Activated naive CD8-positive, alpha-beta T cell treated with anti-CD3 and anti-CD28 coated beads for 36 hours (primary cell): Measurements from ENCODE around the gene EYS. TPM values are rescaled to one million over a fixed set of nuclear protein-coding genes. Genes with fewer than 3 reads are reported as not detected.
"Not testable (repeated sequence)": the region's sequence is repeated elsewhere in the genome, so short reads cannot be mapped to it uniquely, and the experiment has no call there.

Source experiments
- DNase-seq: peaks from one replicate; pipeline ENCODE4 v3.0.0; 2021
- H3K27ac Mint-ChIP-seq: one replicate; pipeline ENCODE4 v1.8.0; 2022; ENCODE audit warnings: mild to moderate bottlenecking, moderate library complexity, mixed read lengths
- H3K27me3 Mint-ChIP-seq: one replicate; pipeline ENCODE4 v1.8.0; 2022; ENCODE audit warnings: mild to moderate bottlenecking, mixed read lengths
- H3K36me3 Mint-ChIP-seq: one replicate; pipeline ENCODE4 v1.8.0; 2021; ENCODE audit warnings: mild to moderate bottlenecking, mixed read lengths
- H3K4me1 Mint-ChIP-seq: one replicate; pipeline ENCODE4 v1.8.0; 2021; ENCODE audit warnings: mixed read lengths
- H3K4me3 Mint-ChIP-seq: one replicate; pipeline ENCODE4 v1.8.0; 2022; ENCODE audit warnings: mild to moderate bottlenecking, moderate library complexity, mixed read lengths
- H3K9me3 Mint-ChIP-seq: one replicate; pipeline ENCODE4 v1.8.0; 2022; ENCODE audit warnings: mixed read lengths
- total RNA-seq, 2 experiments: library from RNA; stranded (reverse); gene quantifications; one replicate each; pipeline ENCODE4 v1.2.3, GENCODE V29; 2021

EYS gene
- total RNA-seq, 2 experiments from 2014 or later, result not detected

DNA sequence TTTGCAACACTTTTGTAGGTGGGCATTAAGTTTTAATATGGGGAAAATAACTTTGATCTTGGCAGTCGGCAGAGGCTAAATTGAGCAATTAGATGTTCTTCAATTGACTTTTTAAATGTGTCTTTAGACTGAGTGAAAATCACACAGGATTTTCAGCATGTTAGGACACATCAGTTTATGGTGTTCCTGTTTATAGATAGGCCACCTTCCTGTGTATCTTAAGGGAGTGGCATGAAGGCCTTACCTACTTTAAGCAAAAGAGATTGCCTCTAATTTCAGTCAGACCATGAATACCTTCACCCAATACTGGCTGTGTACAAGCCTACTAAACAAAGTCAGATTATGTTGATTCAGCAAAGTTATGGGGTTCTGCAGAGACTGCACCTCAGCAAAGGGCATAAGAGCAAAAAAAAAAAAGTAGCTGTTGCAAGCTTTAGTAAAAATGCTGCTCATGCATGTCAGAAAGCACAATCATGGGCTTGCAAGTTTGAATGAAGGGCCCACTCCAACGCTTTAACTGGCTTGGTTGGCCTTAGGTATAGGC, 1223.0 kb downstream of the EYS start:
- no peak overlapping the region for H3K4me3 Mint-ChIP-seq
- H3K36me3 Mint-ChIP-seq, result no peaks in the 10 kb centered on the region
- H3K27ac Mint-ChIP-seq, result no peak overlapping the region
- no peak for DNase-seq
- H3K27me3 Mint-ChIP-seq, result no peaks in the 10 kb centered on the region
- H3K4me1 Mint-ChIP-seq, result no peaks in the 10 kb centered on the region
- no peaks in the 10 kb centered on the region for H3K9me3 Mint-ChIP-seq

GRCh38 chr6:64482631-64483030, 1224.4 kb downstream of the EYS start:
- no peak overlapping the region for H3K4me3 Mint-ChIP-seq
- H3K27me3 Mint-ChIP-seq, result no peaks in the 10 kb centered on the region
- no peaks in the 10 kb centered on the region for H3K9me3 Mint-ChIP-seq

DNA sequence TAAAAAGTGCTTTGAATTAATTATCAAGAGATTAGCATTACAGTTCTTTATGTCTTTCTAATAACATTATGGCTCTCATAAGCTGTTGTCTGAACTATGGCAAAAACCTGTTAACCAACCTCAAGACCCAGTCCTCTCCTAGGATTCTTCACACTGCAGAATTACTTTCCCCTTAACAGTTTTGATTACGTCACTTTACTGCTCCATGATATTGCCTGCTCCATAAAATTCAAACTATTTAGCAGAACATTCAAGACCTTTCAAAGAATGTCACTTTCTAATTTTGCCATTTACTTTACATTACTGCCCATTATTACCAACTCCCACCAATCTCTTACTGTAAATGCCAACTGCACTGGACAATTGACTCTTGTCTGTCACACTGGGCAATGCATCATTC, 1227.9 kb downstream of the EYS start:
- no peak overlapping the region for H3K4me3 Mint-ChIP-seq
- no peaks in the 10 kb centered on the region for H3K27me3 Mint-ChIP-seq
- no peak for DNase-seq
- no peak overlapping the region for H3K27ac Mint-ChIP-seq
- no peaks in the 10 kb centered on the region for H3K36me3 Mint-ChIP-seq
- H3K9me3 Mint-ChIP-seq, result no peaks in the 10 kb centered on the region
- no peaks in the 10 kb centered on the region for H3K4me1 Mint-ChIP-seq

More at GRCh38 chr6:64482631-64483030, 1224.4 kb downstream of the EYS start:
- Mint-ChIP-seq H3K36me3 (no peaks in the 10 kb centered on the region), H3K27ac (no peak overlapping the region), H3K4me1 (no peaks in the 10 kb centered on the region)
- no peak for DNase-seq

DNA sequence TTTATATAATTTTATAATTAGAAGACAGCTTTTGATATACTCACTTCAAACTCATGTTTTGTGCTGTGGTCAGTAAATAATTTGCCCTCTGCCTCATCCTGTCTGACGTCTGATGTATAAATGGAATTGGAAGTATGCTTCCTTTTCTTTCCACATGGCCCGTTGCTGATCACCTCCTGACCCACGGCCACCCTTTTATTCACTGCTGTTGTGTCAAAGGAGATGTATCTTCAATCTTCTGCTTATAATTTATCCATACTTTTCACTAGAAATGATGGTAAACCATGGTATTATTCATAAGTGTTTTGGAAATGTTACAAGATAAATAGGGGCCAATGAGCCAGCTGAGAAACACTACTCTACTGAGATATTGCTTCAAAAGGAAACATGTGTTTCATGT, 1229.6 kb downstream of the EYS start:
- DNase-seq, result no peak
- Mint-ChIP-seq H3K9me3 (no peaks in the 10 kb centered on the region), H3K27me3 (no peaks in the 10 kb centered on the region), H3K27ac (no peak overlapping the region), H3K36me3 (no peaks in the 10 kb centered on the region), H3K4me1 (no peaks in the 10 kb centered on the region), H3K4me3 (no peak overlapping the region)

DNA sequence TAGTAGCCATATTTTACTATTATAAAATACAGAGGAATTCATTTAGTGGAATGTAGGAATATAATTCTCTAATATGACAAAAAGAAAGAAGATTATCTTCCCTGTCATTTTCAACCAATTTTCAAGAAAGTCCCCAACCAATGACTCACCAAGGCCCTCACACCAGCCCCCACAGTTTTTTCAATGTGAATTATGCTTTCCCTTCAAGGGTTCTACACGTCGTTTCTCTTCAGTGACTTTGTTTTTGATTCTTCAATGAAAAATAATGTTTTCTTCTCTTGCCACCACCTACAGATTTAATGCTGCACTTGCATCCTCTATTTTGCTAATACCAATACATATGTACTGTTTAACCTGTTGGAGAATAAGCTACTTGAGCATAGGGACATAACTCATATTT, 1230.1 kb downstream of the EYS start:
- no peak overlapping the region for H3K4me3 Mint-ChIP-seq

GRCh38 chr6:64469405-64469804, 1237.6 kb downstream of the EYS start:
- DNase-seq, H3K4me1 Mint-ChIP-seq, H3K27ac Mint-ChIP-seq, H3K27me3 Mint-ChIP-seq, H3K36me3 Mint-ChIP-seq, H3K4me3 Mint-ChIP-seq: not testable (repeated sequence)
- H3K9me3 Mint-ChIP-seq, result peaks cover 11% of the 10 kb centered on the region

More for the DNA sequence above, 1230.1 kb downstream of the EYS start:
- Mint-ChIP-seq H3K9me3 (no peaks in the 10 kb centered on the region), H3K27ac (no peak overlapping the region), H3K36me3 (no peaks in the 10 kb centered on the region), H3K4me1 (no peaks in the 10 kb centered on the region), H3K27me3 (no peaks in the 10 kb centered on the region)
- DNase-seq, result no peak

DNA sequence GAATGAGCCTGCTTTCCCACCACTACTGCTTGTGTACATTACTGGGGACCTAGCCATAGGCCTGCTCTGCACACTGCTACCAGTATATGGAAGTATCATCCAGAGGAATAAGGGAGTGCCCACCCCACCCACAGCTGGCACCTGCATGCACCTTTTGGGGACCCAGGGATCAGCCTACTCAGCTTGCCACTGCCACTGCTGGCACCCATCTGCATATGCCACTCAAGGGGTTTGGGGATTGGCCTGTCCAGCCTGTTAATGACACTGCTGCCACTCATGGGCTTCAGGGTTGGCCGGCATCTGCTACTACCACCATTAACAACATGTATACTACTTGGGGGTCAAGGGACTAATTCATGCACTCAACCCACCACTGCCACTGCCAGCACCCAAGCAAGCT, 1239.4 kb downstream of the EYS start:
- no peaks in the 10 kb centered on the region for H3K36me3 Mint-ChIP-seq
- no peak for DNase-seq
- no peaks in the 10 kb centered on the region for H3K4me1 Mint-ChIP-seq
- H3K27ac Mint-ChIP-seq, result no peak overlapping the region
- no peak overlapping the region for H3K4me3 Mint-ChIP-seq
- H3K27me3 Mint-ChIP-seq, result no peaks in the 10 kb centered on the region
- H3K9me3 Mint-ChIP-seq, result peaks cover 14% of the 10 kb centered on the region

GRCh38 chr6:64459411-64459944, 1247.5 kb downstream of the EYS start:
- Mint-ChIP-seq H3K4me1 (no peaks in the 10 kb centered on the region), H3K27me3 (no peaks in the 10 kb centered on the region), H3K4me3 (no peak overlapping the region), H3K9me3 (peaks cover 6% of the 10 kb centered on the region), H3K36me3 (no peaks in the 10 kb centered on the region), H3K27ac (no peak overlapping the region)
- DNase-seq, result no peak

- H3K9me3 Mint-ChIP-seq, H3K27me3 Mint-ChIP-seq, H3K4me3 Mint-ChIP-seq, DNase-seq, H3K4me1 Mint-ChIP-seq, H3K36me3 Mint-ChIP-seq, H3K27ac Mint-ChIP-seq: not testable (repeated sequence)
Observed at GRCh38 chr6:64448101-64448500, 1258.9 kb downstream of the EYS start.

GRCh38 chr6:64445038-64445437, 1262.0 kb downstream of the EYS start:
- Mint-ChIP-seq H3K36me3 (no peaks in the 10 kb centered on the region), H3K4me3 (no peak overlapping the region), H3K27me3 (no peaks in the 10 kb centered on the region), H3K27ac (no peak overlapping the region), H3K4me1 (no peaks in the 10 kb centered on the region), H3K9me3 (peaks cover 2% of the 10 kb centered on the region)
- DNase-seq, result no peak

GRCh38 chr6:64439274-64439673, 1267.8 kb downstream of the EYS start:
- H3K27me3 Mint-ChIP-seq, result no peaks in the 10 kb centered on the region
- H3K9me3 Mint-ChIP-seq, result peaks cover 2% of the 10 kb centered on the region

GRCh38 chr6:64437996-64438395, 1269.0 kb downstream of the EYS start:
- Mint-ChIP-seq H3K9me3 (peaks cover 2% of the 10 kb centered on the region), H3K27ac (no peak overlapping the region), H3K4me3 (no peak overlapping the region), H3K36me3 (no peaks in the 10 kb centered on the region), H3K27me3 (no peaks in the 10 kb centered on the region), H3K4me1 (no peaks in the 10 kb centered on the region)
- DNase-seq, result no peak

More at GRCh38 chr6:64439274-64439673, 1267.8 kb downstream of the EYS start:
- Mint-ChIP-seq H3K36me3 (no peaks in the 10 kb centered on the region), H3K4me1 (no peaks in the 10 kb centered on the region), H3K4me3 (no peak overlapping the region), H3K27ac (no peak overlapping the region)
- no peak for DNase-seq

GRCh38 chr6:64429926-64430325, 1277.1 kb downstream of the EYS start:
- Mint-ChIP-seq H3K4me1 (no peaks in the 10 kb centered on the region), H3K9me3 (peaks cover 2% of the 10 kb centered on the region), H3K27ac (no peak overlapping the region), H3K4me3 (no peak overlapping the region), H3K27me3 (no peaks in the 10 kb centered on the region), H3K36me3 (no peaks in the 10 kb centered on the region)
- DNase-seq, result no peak

- H3K27ac Mint-ChIP-seq, result no peak overlapping the region
- H3K9me3 Mint-ChIP-seq, result peaks cover 5% of the 10 kb centered on the region
- no peaks in the 10 kb centered on the region for H3K36me3 Mint-ChIP-seq
- no peaks in the 10 kb centered on the region for H3K27me3 Mint-ChIP-seq
- H3K4me3 Mint-ChIP-seq, result no peak overlapping the region
- no peaks in the 10 kb centered on the region for H3K4me1 Mint-ChIP-seq
- no peak for DNase-seq
Observed at GRCh38 chr6:64428186-64428585, 1278.8 kb downstream of the EYS start.

- Mint-ChIP-seq H3K36me3 (no peaks in the 10 kb centered on the region), H3K4me1 (no peaks in the 10 kb centered on the region), H3K27ac (no peak overlapping the region), H3K27me3 (no peaks in the 10 kb centered on the region), H3K4me3 (no peak overlapping the region), H3K9me3 (peaks cover 8% of the 10 kb centered on the region)
- DNase-seq, result no peak
Observed at GRCh38 chr6:64415926-64416325, 1291.1 kb downstream of the EYS start.

- H3K4me1 Mint-ChIP-seq, result no peaks in the 10 kb centered on the region
- no peak overlapping the region for H3K4me3 Mint-ChIP-seq
- H3K9me3 Mint-ChIP-seq, result peaks cover 10% of the 10 kb centered on the region
- no peak overlapping the region for H3K27ac Mint-ChIP-seq
- no peaks in the 10 kb centered on the region for H3K27me3 Mint-ChIP-seq
- no peaks in the 10 kb centered on the region for H3K36me3 Mint-ChIP-seq
- no peak for DNase-seq
Observed at GRCh38 chr6:64411226-64411625, 1295.8 kb downstream of the EYS start.
